CD4-positive, alpha-beta T cell treated with Interleukin-1 beta for 1 hour (primary cell): ENCODE results near the gene ZMYND8.

Source experiments
- DNase-seq, 2 donors: peaks; one replicate each; pipeline ENCODE4 v3.0.0-alpha.2; 2020 to 2022

The ZMYND8 gene

GRCh38 chr20:47165376-47165865 lies 191.1 kb downstream of the ZMYND8 start:
- DNase-seq = no peak

DNA sequence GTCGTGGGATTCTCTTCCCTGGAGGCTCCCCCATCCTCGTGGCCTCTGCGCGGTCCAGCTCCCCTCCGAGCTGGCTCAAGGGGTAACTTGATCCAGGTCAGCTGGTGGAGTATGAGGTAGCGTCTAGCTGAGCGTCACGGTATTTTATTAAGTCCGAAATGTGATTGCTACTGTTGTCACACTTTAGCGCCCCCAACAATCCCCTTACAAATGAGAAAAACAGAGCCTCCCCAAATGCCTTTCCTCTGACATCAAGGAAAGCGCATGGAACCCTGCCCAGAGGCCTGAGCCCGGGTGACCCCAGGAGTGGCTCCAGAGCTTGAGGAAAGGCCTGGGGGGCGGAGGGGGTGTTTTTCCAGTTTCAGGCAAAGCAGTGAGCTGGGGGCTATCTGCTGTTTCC lies 192.4 kb downstream of the ZMYND8 start:
- no peak for DNase-seq

- no peak for DNase-seq
These were observed 195.1 kb downstream of the ZMYND8 start for GRCh38 chr20:47161411-47161810.

DNA sequence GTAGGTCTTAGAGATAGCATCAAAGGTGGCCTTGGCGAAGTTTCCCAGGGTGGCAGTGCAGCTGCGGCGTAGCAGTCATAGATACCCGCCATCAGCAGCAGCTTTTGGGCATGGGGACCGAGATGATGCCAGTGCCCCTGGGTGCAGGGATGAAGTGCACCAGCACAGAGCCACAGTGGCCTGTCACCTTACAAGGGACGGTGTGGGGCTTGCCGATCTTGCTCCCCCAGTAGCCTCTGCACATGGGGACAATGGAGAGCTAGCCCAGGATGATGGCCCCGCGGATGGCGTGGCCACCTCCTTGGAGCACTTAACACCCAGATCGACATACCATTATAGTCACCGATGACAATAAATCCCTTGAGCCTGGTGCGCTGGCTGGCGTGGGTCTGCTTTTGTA lies 195.5 kb downstream of the ZMYND8 start:
- DNase-seq = no peak

DNA sequence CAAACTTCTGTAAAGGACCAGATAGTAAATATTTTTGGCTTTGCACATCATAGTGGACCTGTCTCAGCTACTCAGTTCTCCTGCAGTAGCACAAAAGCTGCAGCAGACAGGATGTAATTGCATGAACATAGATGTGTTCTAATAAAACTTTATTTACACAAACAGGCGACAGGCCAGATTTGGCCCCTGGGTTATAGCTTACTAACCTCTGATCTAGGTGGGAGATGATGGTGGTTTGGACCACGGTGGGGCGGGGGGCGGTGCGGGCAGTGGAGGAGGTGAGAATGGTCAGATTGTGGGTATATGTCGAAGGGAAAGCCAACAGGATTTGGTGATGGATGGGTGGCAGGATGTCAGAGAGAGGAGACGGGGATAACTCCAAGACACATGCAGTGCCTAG lies 196.3 kb downstream of the ZMYND8 start:
- no peak for DNase-seq
